ENCODE results near the gene AIM2. TPM values are rescaled to one million over a fixed set of nuclear protein-coding genes. Genes with fewer than 3 reads are reported as not detected.

Gene AIM2
- total RNA-seq, 1 donor from 2014 or later, result not detected

DNA sequence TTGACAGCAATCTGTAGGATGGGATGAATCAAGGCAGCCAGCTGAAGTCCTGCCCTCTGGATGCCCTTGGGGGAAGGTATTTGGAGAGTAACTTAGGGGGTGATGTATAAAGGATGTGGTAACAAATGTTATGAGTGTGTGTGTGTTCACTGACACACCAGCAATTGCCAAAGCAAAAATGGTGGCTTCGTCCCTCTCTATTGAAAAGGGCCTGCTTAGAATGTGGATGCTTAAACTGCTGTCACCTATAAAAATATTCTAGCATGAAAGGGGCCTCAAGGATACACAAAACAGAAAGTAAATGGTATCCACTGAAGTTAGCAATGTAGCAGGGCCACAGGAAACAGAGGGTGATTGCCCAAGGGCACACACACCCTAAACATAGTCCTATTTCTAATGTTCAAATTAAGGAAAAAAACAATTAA lies 15.1 kb upstream of the AIM2 start:
- intact Hi-C loops (cut with DNase I), result no loop called here
- Histone ChIP-seq H3K27ac (no peak overlapping the region), H3K27me3 (no peaks in the 10 kb centered on the region), H3K4me3 (no peak overlapping the region), H3K9me3 (no peaks in the 10 kb centered on the region), H3K36me3 (no peaks in the 10 kb centered on the region), H3K4me1 (no peaks in the 10 kb centered on the region)
- DNase-seq (ENCODE audit: extremely low spot score in 2 of 2), result no peak
- TF ChIP-seq POLR2A (IDR thresholded peaks at IDR 0.05) (no peak), POLR2AphosphoS5 (IDR thresholded peaks at IDR 0.05; ENCODE audit: insufficient read depth in 1 of 2, low read depth in 1 of 2) (no peak)
- TF ChIP-seq, protein P1, sequence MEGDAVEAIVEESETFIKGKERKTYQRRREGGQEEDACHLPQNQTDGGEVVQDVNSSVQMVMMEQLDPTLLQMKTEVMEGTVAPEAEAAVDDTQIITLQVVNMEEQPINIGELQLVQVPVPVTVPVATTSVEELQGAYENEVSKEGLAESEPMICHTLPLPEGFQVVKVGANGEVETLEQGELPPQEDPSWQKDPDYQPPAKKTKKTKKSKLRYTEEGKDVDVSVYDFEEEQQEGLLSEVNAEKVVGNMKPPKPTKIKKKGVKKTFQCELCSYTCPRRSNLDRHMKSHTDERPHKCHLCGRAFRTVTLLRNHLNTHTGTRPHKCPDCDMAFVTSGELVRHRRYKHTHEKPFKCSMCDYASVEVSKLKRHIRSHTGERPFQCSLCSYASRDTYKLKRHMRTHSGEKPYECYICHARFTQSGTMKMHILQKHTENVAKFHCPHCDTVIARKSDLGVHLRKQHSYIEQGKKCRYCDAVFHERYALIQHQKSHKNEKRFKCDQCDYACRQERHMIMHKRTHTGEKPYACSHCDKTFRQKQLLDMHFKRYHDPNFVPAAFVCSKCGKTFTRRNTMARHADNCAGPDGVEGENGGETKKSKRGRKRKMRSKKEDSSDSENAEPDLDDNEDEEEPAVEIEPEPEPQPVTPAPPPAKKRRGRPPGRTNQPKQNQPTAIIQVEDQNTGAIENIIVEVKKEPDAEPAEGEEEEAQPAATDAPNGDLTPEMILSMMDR (IDR thresholded peaks at IDR 0.05), result no peak

DNA sequence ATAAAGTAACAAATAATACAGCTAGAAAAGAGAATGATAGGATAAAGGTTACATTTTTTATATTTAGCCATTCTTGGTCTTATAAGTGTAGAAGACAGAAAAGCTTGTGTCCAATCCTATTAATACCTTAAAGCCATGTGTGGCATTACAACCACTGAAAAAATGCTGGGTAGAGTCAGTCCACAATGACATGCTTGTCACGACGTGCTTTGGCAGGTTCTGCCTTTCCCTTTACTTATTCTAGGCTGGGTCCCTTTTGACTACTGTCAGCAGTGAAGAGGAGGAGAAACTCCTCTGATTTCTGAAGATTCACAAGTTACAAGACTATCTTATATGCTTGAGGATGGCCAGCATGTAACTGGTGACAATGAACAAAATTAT lies 14.6 kb upstream of the AIM2 start:
- TF ChIP-seq POLR2AphosphoS5 (IDR thresholded peaks at IDR 0.05; ENCODE audit: insufficient read depth in 1 of 2, low read depth in 1 of 2) (no peak), POLR2A (IDR thresholded peaks at IDR 0.05) (no peak)
- TF ChIP-seq, protein P1 (IDR thresholded peaks at IDR 0.05), result no peak
- Histone ChIP-seq H3K9me3 (no peaks in the 10 kb centered on the region), H3K4me3 (no peak overlapping the region), H3K27ac (no peak overlapping the region), H3K36me3 (no peaks in the 10 kb centered on the region), H3K4me1 (no peaks in the 10 kb centered on the region), H3K27me3 (no peaks in the 10 kb centered on the region)
- no peak for DNase-seq (ENCODE audit: extremely low spot score in 2 of 2)
- intact Hi-C loops (cut with DNase I), result no loop called here

DNA sequence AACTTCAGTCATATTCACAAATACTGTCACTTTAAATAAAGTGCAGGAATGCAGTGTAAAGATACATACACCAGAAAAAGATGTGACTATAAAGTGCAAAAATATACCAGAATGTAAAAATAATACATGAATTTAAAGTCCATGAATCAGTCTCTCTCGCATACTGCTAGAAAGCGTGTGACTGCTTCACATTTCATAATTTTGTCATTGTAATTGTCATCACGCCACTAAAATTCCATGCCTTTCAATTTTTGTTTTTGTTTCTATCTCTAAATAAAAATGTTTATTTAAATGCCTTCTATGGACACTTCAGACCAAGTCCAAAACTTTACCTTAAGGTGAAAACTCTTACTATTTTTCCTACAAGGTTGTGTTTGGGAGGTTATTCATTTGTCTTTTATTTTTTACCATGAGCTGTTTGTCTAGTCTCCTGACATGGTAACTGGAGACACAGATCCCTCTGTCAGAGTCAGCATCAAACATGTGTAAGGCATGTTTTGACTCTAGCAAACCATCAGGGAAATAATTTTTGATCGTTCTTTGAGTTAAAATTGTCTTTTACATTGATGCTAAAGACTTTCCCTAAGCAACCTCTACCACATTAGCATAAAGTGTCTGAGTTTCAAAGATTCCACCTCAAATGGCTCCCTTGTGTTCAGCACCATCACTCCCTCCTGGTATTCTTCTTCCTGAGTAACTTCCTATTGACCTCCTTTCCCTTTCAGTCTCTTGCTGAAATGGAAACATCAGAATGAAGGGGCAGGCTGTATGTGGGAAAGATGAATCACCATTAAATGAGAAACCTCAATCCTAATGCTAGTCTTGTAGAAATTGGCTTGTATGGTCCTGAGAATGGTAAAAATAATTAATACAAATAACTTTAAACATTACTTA lies 14.0 kb upstream of the AIM2 start:
- H3K36me3 ChIP-seq, result no peaks in the 10 kb centered on the region
- H3K4me3 ChIP-seq, result no peak overlapping the region
- no peak overlapping the region for H3K27ac ChIP-seq
- DNase-seq (ENCODE audit: extremely low spot score in 2 of 2), result no peak
- TF ChIP-seq, protein P1 (IDR thresholded peaks at IDR 0.05), result no peak
- no peak for TF ChIP-seq POLR2AphosphoS5 (IDR thresholded peaks at IDR 0.05; ENCODE audit: insufficient read depth in 1 of 2, low read depth in 1 of 2)
- TF ChIP-seq POLR2A (IDR thresholded peaks at IDR 0.05), result no peak
- no peaks in the 10 kb centered on the region for H3K9me3 ChIP-seq
- intact Hi-C loops (cut with DNase I), result no loop called here
- no peaks in the 10 kb centered on the region for H3K27me3 ChIP-seq
- no peaks in the 10 kb centered on the region for H3K4me1 ChIP-seq

DNA sequence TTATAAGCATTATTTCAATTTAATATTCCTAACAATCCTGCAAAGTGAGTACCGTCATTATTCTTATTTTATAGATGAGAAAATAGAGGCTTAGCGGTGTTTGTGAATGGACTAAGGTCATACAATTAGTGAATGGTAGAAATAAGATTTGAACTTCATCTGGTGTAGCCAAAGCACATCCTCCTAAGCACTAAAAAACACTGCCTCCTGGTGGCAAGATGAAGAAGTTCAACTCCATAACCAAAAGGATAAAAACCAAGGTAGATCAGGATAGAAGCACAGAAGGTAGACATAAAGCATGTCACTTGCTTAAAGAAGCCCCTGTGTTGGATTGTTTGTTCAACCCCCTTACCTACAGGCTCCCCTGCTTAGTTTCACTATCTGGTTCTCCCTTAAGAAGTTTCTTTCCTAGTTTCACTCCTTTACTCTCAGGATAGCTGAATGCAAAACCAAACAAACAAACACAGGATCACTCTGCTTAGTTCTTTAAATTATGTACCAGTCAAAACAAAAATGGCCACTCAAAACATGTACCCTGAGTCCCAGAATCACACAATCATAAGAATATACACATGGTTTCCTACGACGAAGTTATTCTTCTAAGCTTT lies 12.7 kb upstream of the AIM2 start:
- Histone ChIP-seq H3K27me3 (no peaks in the 10 kb centered on the region), H3K4me1 (no peaks in the 10 kb centered on the region), H3K9me3 (no peaks in the 10 kb centered on the region), H3K36me3 (no peaks in the 10 kb centered on the region), H3K27ac (no peak overlapping the region), H3K4me3 (no peak overlapping the region)
- intact Hi-C loops (cut with DNase I), result no loop called here
- TF ChIP-seq, protein P1 (IDR thresholded peaks at IDR 0.05), result peak in 1 of 3 experiments; percentile 27
- TF ChIP-seq POLR2AphosphoS5 (IDR thresholded peaks at IDR 0.05; ENCODE audit: insufficient read depth in 1 of 2, low read depth in 1 of 2), result no peak
- no peak for TF ChIP-seq POLR2A (IDR thresholded peaks at IDR 0.05)
- DNase-seq (ENCODE audit: extremely low spot score in 2 of 2), result no peak

Measured in vagina (tissue), 2 donors.